Activated CD4-positive, alpha-beta T cell treated with anti-CD3 and anti-CD28 coated beads, Interleukin-2, Interleukin-4, amounts not matched to agents 100 ng/mL and 50 ng/mL, durations not matched to agents 16 hours and 8 hours (primary cell): ENCODE measurements around the gene NCOA3.
"Not testable (repeated sequence)": the region's sequence is repeated elsewhere in the genome, so short reads cannot be mapped to it uniquely, and the experiment has no call there.

Source experiments
- DNase-seq: peaks from one replicate; pipeline ENCODE4 v3.0.0-alpha.2; 2020; ENCODE audit warnings: low spot score

Gene NCOA3

DNA sequence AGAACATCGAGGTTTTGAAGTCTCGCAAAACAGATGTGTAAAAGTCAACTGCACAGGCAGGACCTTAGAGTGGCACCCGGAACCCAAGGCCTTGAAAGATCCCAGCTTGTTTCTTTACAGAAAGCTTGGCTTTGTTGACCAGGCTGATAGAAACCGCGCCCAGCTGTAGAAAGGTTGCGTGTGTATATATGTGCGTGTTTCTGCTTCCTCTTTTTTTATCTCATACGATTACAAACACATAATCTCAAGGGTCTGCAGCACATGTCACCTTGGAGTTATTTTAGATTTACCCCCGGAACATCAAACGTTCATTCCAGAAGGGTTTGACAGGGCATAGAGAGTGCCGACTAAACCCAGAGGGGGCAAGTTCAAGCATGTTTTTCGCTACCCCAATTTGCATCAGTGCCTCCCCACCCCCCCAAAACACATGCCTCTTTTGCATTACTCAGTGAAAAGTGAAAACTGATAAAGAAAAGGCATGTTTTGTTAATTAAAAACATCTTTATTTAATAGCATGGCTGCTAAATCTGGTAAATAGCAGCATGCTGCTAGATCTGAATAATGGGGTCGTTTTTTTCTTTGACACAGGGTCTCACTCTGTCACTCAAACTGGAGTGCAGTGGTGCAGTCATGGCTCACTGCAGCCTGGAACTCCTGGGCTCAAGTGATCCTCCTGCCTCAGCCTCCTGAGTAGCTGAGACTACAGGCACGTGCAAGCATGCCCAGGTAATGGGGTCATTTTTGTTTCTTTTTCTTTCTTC lies 33.2 kb upstream of the NCOA3 start:
- DNase-seq, result no peak

DNA sequence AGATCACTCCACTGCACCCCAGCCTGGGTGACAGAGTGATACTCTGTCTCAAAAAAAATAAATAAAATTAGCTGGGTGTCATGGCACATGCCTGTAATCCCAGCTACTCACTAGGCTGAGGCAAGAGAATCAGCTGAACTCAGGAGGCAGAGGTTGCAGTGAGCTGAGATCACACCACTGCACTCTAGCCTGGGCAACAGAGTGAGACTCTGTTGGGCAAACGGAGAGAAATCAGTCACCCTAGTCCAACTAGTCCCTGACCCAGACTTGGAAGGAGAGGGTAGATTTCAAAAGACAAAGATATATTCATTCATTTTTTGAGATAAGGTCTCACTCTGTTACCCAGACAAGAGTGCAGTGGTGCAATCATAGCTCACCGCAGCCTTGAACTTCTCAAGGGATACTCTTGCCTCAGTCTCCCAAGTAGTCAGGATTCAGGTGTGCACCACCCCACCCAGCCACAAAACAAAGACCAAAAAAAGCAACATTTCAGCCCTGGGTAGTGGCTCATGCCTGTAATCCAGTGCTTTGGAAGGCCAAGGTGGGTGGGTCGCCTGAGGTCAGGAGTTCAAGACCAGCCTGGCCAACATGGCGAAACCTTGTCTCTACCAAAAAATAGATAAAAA lies 26.2 kb upstream of the NCOA3 start:
- DNase-seq, result no peak

DNA sequence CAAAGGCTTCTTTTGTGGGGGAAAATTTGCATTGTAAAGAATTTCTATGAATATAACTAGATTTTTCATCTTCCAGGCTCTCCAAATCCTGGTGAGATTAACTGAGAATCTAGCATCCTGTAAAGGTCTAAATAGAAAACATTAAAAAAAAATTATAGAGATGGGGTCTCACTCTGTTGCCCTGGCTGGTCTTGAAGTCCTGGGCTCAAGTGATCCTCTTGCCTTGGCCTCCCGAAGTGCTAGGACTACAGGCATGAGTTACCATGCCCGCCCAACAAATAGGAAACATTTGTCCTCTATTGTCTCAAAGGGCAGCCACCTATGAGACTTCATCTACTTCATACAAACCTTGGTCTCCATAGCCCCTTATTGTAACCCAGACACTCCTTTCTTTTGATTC lies 25.2 kb upstream of the NCOA3 start:
- DNase-seq, result no peak

DNA sequence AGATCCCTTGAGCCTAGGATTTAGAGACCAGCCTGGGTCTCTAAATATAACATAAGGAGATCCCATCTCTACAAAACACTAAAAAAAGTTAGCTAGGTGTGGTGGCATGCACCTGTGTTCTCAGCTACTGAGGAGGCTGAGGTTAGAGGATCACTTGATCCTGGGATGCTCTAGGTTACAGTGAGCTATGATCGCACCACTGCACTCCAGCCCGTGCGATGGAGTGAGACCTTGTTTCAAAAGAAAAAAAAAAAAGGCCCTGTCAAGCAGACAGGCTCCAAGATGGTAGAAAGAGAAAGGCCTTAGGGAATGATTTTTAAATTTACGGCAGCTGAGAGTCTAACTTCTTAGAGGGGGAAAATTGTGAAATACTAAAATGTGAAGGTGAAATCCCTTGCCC lies 22.6 kb upstream of the NCOA3 start:
- DNase-seq, result no peak

DNA sequence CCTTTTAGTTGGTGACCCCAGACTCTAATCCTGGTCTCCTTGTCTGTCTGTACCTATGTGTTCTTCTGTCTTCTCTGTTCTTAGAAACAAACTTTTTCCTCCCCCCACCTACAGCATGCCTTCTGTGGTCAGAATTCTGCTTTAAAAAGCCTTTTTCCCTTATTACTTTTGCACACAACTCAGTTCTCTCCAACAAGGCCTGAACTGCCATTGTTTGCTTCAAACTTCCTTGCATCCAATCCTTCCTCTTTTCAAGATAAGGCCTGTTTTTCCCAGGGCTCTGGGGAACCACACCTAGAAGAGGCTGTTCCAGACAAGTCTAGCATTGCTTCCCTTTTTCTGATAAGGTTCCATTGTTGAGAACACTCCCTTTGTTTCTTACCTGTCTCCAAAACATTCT lies 22.2 kb upstream of the NCOA3 start:
- DNase-seq, result no peak

DNA sequence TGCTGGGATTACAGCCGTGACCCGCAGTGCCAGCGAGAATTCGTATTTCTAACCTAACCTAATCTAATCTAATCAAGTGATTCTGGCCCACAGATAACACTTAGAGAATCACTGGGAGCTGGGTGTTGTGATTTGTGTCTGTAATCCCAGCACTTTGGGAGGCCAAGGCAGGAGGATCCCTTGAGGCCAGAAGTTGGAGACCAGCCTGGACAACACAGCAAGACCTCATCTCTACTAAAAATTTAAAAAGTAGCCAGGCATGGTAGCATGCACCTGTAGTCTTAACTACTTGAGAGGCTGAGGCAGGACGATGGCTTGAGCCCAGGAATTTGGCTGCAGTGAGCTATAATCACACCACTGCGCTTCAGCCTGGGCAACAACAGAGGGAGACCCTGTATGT lies 21.4 kb upstream of the NCOA3 start:
- no peak for DNase-seq

DNA sequence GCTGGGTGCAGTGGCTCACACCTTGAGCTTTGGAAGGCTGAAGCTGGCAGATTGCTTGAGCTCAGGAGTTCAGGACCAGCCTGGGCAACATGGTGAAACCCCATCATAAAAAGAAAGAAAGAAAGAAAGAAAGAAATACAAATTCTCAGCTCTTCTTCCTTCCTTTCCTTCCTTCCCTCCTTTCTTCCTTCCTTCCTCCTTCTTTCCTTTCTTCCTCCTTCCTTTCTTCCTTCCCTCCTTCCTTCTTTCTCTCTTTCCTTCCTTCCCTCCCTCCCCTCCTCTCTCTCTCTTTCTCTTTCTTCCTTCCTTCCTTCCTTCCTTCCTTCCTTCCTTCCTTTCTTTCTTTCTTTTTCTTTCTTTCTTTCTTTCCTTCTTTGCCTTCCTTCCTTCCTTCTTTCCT lies 21.0 kb upstream of the NCOA3 start:
- no peak for DNase-seq

DNA sequence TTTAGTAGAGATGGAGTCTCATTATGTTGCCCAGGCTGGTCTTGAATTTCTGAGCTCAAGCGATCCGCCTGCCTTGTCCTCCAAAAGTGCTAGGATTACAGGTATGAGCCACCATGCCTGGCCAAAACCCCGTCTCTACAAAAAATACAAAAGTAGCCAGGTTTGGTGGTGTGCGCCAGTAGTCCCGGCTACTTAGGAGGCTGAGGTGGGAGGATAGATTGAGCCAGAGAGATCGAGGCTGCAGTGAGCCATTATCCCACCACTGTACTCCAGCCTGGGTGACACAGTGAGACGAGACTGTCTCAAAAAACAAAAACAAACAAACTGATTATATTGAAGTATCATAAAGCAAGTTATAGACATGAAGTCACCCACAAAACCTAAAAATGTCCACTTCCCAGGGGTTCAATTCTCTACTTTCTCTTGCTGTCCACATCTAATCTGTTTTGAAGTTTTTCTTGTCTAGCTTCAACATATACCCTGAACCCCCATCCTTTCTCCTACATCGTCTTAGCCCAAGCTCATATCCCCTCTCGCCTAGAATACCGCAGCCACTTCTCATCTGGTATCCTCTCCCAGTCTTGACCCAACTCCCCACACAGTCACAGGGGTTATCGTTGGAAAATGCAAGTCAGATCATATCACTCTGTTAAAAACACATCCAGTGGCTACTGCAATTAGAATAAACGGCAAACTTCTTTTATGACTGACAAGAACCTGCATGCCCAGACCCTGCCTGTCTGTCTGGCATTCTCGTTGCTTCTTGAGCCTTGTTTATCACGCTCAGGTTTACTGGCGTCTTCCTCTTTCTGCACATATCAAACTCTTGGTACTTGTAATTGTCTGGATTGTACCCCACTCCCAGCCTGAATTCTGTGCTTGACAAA lies 20.1 kb upstream of the NCOA3 start:
- no peak for DNase-seq

DNA sequence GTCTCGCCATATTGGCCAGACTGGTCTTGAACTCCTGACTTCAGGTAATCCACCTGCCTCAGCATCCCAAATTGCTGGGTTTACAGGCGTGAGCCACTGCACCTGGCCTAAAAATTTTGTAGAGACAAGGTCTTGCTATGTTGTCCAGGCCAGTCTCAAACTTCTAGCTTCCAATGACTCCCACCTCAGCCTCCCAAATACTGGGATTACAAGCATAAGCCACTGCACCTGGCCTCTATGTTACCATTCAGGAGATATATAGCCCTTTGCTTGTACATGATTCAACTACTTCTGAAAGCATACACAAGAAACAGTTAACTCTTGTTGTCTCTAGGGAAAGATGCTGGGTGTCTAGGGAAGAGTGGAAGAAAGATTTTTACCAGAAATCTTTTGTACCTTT lies 19.0 kb upstream of the NCOA3 start:
- DNase-seq, result no peak

DNA sequence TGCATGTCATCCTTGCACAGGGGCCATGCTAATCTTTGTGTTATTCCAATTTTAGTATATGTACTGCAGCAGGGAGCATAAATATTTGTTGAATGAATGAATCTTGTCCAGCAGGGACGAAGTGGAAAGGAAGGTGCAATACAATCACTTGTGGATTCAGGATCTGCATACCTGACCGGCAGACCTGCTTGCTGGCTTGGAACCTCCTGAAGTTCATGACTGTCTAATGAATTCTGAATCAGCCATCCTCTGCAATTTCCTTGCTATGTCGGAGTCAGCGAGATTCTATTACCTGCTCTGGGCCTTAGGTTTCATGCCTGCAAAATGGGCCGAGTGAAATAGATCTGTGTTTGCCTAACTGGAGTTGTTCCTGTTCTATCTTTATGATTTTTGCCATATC lies 17.4 kb upstream of the NCOA3 start:
- no peak for DNase-seq

DNA sequence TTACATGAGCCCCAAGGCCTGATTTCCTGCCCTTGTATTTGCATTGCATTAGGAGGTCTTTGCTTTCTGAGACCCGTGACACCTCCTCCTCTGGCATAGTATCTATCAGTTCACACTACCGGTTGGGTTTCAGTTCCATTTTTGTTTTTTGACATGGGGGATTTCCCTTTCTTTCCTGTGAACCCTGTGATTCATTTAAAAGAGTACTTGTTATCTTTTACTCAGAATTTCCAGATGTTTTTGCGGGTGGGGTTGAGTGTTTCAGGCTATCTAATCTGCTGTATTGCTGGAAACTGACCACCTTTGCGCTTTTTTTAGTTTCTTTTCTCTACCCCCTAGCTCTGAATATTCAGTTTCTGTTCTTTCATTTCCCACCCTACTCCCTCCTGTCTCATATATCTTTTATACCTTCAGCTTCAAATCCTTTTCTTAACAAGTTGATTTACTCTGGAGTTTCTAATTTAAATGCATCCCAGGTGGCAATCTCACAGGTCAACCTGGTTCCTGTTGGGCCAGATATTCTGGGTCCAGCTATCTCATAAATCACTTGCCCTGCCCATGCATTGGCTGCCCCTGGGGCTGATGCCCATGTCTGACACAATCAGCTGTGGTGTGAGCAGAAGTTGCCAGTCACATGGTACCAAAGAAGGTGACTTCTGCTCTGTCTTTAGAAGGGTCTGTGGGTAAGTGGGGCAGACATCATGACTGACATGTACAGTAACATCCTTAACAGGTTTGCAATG lies 14.3 kb upstream of the NCOA3 start:
- peak; percentile 97 for DNase-seq

DNA sequence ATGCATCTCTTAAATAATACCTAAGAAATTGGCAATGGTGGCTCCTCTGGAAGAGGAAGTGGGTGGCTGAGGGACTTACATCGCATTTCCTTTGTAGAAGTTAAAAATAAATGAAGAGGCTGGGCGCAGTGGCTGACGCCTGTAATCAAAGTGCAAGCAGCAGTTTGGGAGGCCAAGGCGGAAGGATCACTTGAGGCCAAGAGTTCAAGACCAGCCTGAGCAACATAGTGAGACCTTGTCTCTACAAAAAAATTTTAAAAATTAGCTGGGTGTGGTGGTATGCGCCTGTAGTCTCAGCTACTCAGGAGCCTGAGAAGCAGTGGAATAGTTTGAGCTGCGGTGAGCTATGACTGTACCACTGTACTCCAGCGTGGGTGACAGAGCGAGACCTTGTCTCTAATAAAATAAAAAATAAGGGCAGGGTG lies 12.2 kb upstream of the NCOA3 start:
- DNase-seq, result peak; percentile 46

DNA sequence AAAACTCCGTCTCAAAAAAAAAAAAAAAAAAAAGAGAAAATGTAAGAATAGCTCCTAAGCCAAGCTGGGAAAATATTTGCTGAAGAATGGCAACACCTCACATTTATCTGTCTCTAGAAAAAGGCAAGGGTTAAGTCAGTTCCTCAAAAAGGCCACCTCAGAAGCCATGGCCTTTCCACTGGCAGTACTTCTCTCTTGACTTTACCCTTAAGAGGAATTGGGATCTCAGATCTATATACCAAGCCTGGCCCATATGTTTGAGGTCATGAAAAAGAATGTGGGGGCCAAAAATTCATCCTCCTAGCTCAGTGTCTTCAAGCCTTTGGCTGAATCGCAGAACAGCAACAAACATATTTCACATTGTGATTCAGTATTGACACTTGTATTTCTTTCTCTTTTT lies 10.9 kb upstream of the NCOA3 start:
- DNase-seq, result no peak

DNA sequence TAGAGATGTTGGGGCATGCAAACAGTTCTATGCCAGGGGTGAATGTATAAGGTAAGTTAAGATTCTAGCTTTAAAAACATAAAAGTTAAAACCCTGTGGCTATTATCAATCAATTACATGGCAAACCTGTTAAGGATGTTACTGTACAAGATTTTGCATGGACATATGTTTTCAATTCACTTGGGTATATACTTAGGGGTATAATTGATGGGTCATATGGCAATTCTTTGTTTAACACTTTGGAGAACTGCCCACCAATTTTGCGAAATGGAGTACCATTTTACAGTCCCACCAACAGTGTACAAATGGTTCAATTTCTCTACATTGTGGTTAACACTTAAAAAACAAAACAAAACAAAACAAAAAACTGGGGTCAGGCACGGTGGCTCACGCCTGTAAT lies 9.4 kb upstream of the NCOA3 start:
- DNase-seq, result no peak

DNA sequence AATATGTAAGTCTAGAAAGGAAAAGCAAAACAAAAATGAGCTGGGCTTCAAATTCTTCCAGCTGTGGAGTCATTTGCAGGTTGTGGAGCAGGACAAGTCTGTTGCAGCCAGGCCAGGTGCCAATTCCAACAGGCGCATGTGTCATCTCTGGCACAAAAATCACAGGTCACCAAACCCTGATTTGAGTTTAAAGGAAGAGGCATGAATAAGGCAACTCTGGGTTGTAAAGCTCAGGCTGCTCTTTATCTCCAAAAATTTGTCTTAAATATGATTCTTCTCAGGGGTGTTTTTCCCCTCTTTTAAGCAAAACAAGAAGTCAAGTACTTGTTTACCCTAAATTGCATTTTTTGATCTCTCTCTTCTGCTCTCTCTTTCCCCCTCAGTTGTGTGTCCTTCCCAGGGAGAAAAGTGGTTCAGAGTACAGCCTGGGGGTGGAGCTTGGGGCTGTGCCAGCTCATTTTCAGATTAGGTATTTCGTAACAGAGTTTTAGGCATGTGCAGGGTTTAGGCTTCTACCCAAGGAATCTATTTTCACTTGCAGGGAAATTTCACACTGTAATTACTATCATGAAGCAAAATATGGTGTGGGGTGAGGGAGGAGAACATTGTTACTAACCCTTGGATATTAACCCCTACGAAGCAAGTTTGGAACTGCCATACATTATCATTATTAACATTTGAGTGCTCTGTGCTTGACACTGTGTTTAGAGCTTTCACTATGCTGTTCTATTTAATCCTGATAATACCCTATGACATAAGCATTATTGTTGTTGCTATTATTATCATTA lies 8.3 kb upstream of the NCOA3 start:
- DNase-seq, result peak; percentile 83

DNA sequence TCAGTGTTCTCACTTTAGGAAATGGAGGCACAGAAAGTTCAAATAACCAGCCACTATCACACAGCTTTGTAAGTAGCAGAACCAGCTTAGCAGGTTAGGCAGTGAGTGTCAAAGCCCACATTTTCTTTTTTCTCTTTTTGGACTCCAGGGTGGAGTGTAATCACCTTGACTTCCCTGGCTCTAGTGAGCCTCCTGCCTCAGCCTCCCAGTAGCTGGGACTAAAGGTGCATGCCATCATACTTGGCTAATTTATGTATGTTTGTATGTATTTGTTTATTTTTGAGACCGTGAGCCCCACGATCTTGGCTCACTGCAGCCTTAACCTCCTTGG lies 7.8 kb upstream of the NCOA3 start:
- DNase-seq, result no peak

DNA sequence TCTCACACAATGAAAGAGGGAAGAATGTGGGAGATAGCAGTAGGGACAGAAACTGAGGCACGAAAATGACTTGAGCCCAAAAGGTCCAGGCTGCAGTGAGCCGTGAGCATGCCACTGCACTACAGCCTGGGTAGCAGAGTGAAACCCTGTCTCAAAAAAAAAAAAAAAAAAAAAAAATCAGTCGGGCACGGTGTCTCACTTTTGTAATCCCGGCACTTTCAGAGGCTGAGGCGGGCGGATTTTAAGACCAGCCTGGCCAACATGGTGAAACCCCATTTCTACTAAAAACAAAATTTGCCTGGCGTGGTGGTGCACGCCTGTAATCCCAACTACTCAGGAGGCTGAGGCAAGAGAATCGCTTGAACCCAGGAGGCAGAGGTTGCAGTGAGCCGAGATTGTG lies 7.1 kb upstream of the NCOA3 start:
- peak; percentile 54 for DNase-seq

DNA sequence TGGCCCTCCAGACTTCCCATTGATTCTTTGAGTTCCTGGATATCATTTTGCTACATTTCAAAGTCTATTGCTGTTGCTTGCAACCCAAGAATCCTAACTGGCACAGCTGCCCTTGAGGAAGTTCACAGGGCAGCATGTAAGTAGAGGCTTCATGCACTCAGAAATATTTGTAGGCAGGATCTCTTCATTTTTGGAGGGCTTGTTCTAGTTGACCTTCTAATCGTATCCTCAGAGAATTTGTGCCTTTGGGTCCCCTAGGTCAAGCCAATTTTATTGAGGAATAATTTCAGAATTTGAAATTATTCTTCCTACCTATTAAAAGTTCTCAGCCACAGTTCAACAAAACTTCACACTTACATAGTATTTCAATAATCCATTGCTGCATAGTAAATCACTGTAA lies 5.6 kb upstream of the NCOA3 start:
- no peak for DNase-seq

DNA sequence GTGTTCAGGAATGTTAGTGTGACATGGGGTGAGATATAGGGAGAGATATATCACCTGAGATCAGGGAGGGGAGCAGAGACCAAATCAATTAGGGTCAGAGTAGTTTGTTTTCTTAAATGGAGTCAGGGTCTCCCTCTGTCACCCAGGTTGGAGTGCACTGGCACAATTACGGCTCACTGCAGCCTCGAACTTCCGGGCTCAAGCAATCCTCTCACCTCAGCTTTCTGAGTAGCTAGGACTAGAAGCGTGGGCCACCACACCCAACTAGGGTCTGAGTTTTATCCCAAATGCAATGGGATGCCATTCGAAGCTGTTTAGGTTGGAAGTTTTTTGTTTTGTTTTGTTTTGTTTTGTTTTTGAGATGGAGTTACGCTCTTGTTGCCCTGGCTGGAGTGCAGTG lies 3.1 kb upstream of the NCOA3 start:
- no peak for DNase-seq

DNA sequence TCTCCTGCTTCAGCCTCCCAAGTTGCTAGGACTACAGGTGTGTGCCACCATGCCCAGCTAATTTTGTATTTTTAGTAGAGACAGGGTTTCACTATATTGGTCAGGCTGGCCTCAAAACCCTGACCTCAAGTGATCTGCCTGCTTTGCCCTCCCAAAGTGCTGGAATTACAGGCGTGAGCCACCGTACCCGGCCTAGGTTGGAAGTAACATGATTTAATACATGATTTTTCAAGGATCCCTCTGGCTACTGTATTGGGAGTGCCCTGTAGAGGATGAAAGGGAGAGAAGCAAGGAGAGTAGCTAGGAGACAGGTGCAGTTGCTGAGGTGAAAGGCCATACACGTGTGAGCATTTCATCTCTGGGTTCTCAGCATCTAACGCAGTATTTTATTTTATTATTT lies 2.6 kb upstream of the NCOA3 start:
- no peak for DNase-seq

DNA sequence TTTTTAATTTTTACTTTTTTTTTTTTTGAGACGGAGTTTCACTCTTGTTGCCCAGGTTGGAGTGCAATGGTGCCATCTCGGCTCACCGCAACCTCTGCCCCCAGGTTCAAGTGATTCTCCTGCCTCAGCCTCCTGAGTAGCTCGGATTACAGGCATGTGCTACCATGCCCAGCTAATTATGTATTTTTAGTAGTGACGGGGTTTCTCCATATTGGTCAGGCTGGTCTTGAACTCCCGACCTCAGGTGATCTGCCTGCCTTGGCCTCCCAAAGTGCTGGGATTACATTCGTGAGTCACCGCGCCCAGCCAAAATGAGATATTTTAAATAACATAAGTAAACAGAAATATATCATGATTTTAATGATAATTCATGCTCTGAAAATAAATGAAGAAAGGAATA lies 1.6 kb upstream of the NCOA3 start:
- DNase-seq, result not testable (repeated sequence)

DNA sequence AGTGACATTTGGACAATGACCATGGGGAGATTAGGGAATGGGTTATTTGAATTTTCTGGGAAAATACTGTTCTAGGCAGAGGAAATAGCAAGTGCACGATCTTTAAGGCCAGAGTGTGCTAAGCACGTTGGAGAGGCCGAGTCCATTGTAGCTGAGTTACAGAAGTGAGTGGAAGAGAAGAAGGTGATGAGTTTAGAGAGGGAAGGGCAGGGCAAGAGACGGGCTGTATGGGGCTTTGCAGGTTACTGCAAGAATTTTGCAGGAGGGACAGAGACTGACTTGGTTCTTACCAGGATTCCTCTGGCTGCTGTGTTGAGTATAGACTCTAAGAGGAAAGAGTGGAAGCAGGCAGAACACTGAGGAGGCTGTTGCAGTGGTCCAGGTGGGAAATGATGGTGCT lies 1.1 kb upstream of the NCOA3 start:
- no peak for DNase-seq
